Left hindlimb (tissue), 1 donor: Measurements from ENCODE around the gene MST1.
A peak's percentile ranks its signal among the peaks of the same experiment; 100 is the strongest.

Source experiments
- DNase-seq: peaks from one replicate; pipeline ENCODE4 v3.0.0-alpha.2; 2018

Gene MST1

DNA sequence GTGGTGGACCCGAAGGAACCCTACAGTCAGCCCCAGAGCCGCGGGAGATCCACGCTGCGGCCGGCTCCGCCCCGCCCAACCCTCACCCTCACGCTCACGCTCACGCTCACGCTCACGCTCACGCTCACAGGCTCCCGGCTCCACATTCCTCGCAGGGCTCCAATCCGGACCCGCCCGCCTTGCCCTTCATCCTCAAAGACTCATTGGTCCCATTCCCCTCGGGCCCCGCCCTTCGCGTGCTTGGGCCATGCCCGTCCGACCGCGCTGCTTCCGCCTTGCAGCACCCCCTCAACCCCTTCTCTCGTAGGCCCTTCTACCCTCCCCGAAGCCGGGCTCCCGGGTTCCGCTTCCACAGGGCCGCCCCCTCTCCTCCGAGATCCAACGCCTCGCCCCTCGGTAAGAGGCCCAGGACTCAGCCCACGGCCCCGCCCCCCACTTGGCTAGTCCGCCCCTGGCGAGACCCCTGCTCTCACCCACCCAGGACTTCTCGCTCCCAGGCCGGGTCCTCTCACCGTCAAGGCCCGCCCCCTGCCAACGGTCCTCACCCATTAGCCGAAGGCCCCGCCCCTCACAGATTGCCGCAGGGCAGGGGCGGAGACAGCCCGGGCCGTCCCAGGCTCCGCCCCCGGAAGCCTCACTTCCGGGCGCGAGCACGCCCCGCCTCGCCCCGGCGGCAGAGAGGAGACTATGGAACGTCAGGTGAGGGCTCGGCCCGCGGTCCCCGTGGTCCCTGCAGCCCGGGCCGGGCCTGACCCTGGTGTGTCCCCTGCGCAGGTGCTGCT, 15.4 kb downstream of the MST1 start, which contains the start of gene APEH:
Gene APEH (plus strand): TSS at position 637 of the 782 bp plus-strand sequence. CDS start 51 bp downstream, at position 688.
- peak; percentile 96 for DNase-seq

DNA sequence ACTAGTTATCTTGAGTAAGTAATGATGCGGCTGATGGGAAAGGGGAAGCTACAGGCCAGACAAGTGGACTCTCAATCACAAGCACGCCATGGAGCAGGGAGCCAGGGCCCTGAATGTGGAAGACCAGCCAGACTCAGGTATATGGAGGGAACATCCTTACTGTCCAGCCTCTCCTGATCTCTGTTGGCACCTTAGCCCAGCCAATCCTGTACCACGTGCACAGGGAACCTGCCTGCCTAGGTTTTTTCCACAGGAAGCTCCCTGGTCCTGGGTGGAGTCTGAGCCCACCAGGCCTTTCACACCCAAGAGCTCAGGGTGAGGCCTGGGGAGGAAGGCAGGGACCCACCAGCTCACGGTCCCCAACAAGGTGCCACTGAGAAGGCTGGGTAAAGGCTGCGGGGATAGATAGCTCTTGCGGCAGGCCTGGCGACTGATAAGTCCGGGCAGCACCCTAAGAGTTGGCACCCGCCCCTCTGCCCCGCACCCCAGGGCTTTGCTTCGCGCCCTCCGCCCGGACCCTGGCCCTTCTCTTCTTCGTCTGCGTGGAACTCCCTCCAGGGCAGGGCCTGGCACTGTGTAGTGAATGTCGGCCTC, 16.1 kb downstream of the MST1 start:
- no peak for DNase-seq

DNA sequence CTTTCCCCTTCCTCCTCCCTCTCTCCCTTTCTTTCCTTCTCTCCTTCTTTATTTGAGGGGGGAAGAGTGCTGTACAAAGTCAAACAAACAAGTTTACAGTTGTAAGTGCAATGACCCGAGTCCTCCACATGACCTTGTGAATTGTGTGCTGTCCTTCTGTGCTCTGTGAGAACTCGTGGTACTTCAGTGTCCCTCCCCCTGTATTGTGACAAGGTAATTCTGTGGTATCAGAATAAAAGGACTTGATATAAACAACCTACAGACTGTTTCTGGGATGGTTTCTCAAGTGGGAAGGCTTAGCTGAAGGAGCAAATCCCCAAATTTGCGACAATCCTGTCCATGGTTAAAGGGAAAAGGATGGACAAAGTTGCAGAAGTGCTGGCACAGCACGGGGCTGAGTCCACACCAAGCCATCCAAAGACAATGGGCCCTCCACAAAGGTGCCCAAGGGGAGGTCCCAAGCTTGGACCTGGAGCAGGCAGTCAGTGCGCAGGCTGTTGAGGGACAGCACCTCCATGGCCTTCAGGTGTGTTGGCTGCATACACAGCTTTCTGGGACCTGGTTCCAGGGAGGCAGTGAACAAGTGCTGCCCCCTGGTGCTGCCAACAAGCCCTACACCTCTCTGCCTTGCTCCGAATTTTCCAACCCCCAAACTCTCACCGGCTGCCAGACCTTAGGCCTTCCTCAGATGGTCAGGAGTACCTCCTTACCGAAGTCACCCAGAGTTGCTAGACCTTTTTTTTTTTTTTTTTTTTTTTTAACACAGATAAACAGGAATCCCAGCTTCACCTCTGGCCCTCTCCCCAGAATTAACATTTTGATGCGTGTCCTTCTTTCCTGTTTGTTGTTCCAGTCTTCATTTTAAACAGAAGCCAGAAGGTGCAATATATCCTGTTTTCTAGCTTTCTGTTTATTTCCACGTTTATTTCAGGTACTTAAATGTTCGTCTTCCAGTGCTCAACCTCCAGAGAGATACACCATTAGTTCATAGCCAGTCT, 17.7 kb downstream of the MST1 start:
- DNase-seq: peak; percentile 71

DNA sequence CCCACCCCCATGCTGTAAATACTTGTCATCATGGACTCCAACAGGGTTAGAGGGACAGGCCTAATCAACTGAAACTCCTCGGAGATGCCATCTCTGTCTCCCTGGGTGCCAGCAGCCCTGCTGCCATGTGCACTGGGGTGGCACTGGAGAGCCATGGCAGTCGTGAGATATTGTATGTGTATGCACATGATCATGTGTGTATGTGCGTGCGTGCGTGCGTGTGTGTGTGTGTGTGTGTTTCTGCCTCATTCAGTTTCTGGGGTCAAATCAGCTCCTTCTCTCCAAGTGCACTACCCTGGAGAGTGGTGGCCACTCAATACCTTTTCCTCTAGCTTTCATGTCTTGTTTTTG, 18.4 kb downstream of the MST1 start:
- no peak for DNase-seq

DNA sequence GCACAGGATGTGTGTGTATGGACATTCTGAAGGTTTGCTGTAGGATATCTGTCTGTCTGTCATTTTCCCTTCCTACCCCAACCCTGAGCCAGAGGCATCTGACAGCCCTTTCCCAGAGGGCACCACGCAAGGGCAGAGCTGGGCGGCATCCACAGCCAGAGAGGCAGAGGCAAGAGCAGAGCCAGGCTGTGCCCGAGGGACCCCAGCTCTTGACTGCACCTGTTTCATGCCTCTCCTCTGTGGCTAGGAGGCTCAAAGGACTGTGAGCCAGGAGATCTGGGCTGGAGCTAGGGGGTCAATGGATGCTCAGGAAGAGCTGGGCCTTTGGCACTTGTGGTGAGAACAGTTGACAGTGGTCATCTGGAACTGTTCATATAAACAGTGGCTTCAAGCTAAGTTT, 19.9 kb downstream of the MST1 start:
- DNase-seq: no peak

DNA sequence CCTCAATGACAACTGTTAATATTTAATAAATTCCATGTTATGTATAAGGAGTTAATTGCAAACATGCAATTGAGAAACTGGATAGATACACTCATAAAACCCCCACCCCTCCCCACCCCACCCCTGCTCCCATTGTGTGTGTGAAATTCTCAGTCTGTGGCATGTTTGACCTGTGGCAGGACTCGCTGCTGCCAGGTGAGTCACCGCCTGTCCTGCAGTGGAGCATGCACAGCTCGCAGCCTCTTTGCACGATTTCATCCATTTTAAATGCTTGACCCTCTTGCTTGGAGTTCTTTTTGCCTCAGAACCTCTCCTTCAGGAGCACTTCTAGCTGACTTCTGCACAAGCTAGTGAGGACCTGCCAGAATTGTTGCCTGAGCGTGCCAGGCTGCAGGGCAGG, 20.4 kb downstream of the MST1 start:
- no peak for DNase-seq

DNA sequence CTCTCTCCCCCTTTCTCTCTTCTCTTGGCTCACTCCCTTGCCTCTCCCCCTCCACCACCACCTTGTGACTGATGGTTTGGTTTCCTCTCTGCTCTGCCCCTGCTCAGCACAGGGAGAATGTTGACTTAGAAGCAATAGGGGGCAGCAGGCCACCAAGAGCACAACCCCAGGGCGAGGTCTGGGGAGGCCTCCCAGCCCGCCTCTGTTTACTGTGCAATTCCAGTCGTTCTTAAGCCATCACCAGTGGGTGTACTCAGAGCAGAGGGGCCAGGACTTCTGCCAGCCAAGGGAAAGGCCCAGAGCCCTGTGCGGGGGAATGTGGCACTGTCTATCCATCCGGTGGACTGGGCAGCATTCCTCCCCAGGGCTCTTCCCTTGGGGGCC, 20.9 kb downstream of the MST1 start:
- no peak for DNase-seq

DNA sequence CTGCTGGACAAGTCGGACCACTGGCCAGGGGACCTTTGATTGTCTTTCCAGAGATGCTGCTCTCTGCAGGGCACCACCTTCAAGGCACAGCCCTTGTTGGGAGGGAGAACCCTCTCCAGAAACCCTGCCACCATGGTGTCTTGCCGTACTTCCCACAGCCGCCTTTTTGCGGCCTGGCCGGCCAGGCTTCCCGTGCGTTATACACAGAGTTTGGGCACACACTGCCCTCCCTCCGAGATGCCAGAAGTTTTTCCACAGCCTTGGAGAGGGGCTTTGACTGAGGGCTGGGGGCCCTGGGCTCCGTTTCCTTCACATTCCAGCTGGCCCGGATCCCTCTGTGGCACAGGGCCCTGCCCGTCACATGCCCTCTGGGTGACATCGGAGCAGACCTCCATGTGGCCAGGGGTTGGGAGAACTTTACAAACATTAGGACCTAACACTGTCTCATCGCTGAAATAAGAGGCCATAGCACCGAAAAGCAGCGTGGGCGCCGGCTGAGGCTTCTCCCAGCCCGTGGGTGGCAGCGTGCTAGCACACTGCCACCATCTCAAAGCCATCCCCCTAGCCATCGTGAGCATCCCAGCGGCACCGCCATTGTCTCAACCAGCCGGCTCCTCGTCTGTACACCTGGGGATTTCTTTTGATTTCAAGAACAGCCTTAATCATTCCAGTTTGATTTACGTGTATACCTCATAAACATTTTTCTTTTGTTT, 21.4 kb downstream of the MST1 start:
- no peak for DNase-seq

DNA sequence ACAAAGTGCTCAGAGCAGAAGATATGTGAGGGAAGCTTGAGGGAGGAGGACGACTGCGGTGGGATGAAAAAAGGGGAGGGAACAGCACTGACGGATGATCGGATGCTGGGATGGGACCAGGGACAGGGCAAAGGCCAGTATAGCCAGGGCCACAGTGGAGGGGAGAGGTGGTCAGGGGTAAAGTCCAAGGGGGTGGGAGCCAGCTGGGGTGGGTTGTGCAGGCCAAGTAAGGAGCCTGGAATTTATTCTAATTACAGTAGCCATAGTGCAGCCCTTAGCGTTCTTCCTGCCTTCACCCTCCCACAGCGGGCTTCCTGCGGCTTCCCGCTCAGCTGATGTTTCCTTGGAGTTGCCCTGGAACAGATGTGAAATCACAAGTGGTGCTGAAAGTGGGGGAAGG, 22.7 kb downstream of the MST1 start:
- no peak for DNase-seq

DNA sequence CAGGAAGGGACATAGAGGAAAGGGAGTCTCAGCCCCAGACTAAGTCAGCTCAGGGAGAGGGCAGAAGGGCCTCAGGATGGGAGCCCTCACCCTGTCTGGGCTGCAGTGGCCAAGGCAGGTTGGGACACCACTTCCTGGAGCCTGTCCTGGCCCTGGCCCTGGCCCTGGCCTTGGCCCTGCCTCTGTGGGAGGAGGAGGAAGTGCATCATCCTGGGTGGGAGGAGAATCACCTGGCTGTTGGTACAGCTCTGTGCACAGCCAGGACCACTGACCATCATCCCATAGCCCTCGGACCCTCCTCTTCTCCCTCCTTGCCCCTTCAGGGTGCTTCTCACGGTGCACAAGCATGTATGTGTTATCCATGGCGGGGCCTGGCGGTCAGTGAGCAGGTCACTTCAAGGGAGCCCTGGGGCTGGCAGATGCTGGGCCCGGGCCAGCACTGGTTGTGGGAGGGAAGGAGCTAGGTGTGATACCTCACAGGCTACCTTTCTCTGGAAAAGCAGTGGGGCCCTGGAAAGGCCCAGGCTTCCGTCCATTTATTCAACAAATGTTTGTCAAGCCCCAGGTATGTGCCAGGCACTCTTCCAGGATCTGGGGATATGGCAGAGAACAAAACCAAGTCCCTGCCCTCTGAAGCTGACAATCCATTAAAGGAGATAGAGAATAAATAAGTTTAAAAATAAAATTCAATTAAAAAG, 23.3 kb downstream of the MST1 start:
- DNase-seq: no peak

DNA sequence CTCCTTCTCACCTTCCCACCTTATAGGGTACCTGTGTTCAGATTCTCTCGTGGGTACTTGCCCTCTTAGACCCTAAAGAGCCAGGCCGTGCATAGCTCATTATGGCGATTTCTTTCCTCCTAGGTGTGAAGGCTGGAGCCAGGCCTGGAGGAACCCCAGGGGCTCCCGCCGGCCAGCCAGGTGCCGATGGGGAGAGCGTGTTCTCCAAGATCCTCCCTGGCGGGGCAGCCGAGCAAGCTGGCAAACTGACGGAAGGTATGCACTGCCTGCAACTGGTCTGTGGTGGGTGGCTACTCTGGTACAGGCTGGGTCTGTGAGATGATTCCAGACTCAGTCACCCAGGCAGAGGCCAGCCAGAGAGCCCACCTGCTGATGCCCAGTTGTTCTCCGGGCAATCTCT, 25.0 kb downstream of the MST1 start:
- no peak for DNase-seq

DNA sequence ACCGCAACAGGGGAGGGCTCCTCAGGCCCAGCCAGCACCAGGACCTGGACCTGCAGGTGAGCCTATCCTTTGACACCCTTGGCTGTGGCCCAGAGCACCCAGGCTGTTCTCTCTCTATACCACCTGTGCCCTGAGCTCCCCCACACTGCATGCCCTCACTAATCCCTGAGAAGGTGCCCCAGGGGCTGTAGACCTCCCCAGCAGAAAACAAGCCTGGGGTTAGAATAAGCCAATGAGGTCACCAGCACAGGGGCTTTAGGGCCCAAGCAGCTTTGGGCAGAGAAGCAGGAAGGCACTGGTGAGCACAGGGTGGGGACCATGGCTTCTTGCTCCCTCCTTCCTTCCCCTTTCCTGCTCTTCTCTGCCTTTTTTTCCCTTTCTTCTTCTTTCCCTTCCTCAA, 25.4 kb downstream of the MST1 start:
- no peak for DNase-seq

DNA sequence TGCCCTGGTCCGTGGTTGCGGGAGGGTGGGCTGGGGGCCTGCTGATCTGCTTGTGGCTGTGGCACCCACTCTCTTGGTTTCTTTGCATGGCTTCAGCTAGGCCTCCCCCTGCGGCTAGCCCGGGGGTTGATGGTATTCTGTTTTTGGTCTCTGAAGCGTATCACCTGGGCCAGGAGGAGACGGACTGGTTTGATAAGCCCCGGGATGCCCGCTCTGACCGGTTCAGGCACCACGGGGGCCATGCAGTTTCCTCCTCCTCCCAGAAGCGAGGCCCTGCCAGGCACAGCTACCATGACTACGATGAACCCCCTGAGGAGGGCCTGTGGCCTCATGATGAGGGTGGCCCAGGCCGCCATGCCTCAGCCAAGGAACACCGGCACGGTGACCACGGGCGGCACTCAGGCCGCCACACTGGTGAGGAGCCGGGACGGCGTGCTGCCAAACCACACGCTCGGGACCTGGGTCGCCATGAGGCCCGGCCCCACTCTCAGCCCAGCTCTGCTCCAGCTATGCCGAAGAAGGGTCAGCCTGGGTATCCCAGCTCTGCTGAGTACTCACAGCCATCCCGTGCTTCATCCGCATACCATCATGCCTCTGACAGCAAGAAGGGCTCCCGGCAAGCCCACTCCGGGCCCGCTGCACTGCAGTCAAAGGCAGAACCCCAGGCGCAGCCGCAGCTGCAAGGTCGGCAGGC, 26.4 kb downstream of the MST1 start:
- DNase-seq: no peak

DNA sequence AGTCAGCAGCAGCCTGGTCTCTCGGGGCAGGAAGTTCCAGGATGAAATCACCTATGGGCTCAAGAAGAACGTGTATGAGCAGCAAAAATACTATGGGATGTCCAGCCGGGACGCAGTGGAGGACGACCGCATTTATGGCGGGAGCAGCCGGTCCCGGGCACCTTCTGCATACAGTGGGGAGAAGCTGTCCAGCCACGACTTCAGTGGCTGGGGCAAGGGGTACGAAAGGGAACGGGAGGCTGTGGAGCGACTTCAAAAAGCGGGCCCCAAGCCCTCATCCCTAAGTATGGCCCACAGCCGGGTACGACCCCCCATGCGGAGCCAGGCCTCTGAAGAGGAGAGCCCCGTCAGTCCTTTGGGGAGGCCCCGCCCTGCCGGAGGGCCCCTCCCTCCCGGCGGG, 27.3 kb downstream of the MST1 start:
- DNase-seq: no peak

DNA sequence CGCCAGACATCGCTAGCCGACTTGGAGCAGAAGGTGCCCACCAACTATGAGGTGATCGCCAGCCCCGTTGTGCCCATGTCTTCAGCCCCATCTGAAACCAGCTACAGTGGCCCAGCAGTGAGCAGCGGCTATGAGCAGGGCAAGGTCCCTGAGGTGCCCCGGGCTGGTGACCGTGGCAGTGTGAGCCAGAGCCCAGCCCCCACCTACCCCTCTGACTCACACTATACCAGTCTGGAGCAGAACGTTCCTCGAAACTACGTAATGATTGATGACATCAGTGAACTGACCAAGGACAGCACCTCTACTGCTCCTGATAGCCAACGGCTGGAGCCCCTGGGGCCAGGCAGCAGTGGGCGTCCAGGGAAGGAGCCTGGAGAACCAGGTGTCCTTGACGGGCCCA, 28.0 kb downstream of the MST1 start:
- DNase-seq: no peak

DNA sequence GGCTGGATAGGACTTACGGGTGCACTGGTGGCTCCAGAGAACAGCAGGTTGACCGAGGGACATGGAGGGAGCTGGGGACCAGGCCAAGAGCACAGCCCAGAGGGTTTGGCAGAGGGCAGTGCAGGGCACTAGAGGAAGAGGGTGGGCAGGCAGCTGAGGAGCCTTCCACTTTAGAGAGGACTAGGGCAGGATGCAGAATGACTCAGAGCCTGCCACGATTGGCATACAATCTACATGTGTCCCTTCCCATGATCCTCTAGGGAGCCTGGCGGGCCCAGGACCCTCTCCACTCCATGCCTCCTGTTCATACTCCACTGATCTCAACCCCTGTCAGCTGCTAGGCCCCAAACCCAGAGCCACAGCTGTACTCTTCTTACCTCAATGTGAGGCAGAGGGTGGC, 29.5 kb downstream of the MST1 start:
- DNase-seq: no peak

DNA sequence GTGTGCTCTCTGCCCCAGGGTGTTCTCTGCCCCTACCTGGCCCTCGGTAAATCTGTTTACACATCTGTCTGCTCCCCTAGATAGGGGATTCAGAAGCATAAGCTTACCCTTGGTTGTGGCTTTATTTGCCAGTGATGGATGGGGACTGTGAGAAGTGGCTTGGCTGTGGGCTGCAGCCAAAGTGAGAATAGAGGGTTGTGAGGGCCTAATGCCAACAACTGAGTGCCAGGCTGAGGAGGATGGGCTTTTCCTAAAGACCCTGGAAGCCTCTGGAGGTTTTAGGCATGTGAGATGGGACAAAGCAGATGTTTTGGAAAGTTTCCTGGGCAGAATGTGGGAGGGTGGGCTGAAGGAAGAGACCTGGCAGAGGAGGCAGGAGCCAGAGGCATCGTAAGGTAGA, 30.6 kb downstream of the MST1 start:
- DNase-seq: no peak

DNA sequence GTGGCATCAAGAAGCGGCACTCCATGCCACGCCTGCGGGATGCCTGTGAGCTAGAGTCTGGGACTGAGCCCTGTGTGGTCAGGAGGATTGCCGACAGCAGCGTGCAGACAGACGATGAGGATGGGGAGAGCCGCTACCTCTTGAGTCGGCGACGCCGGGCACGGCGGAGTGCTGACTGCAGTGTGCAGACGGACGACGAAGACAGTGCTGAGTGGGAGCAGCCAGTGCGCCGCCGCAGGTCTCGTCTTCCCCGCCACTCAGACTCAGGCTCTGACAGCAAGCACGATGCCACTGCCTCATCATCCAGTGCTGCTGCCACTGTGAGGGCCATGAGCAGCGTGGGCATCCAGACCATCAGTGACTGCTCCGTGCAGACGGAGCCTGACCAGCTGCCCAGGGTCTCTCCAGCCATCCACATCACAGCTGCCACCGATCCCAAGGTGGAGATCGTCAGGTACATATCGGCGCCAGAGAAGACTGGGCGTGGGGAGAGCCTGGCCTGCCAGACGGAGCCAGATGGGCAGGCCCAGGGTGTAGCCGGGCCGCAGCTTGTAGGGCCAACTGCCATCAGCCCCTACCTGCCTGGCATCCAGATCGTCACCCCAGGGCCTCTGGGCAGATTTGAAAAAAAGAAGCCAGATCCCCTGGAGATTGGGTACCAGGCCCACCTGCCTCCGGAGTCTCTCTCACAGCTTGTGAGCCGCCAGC, 31.9 kb downstream of the MST1 start:
- DNase-seq: no peak

DNA sequence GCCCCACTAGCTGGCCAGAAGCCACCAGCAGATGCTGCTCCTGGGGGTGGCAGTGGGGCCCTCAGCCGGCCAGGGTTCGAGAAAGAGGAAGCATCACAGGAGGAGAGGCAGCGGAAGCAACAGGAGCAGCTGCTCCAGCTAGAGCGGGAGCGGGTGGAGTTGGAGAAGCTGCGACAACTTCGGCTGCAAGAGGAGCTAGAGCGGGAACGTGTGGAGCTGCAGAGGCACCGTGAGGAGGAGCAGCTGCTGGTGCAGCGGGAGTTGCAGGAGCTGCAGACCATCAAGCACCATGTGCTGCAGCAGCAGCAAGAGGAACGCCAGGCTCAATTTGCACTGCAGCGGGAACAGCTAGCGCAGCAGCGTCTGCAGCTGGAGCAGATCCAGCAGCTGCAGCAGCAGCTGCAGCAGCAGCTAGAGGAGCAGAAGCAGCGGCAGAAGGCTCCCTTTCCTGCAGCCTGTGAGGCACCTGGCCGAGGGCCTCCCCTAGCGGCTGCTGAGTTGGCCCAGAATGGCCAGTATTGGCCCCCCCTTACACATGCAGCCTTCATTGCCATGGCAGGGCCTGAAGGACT, 32.6 kb downstream of the MST1 start:
- no peak for DNase-seq

DNA sequence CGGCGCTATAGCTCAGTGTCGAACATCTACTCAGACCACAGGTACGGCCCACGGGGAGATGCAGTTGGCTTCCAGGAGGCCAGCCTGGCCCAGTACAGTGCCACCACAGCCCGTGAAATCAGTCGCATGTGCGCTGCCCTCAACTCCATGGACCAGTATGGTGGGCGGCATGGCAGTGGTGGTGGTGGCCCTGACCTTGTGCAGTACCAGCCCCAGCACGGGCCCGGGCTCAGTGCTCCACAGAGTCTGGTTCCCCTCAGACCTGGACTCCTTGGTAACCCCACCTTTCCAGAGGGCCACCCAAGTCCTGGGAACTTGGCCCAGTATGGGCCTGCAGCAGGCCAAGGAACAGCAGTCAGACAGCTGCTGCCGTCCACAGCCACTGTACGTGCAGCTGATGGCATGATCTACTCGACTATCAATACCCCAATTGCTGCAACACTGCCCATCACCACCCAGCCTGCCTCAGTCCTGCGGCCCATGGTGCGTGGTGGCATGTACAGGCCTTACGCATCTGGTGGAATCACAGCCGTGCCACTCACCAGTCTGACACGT, 33.5 kb downstream of the MST1 start:
- no peak for DNase-seq
